HG03432 (cell line): ENCODE measurements around the gene TRAPPC1.
"Not testable (repeated sequence)": the region's sequence is repeated elsewhere in the genome, so short reads cannot be mapped to it uniquely, and the experiment has no call there.

Experiments
- ATAC-seq: cut with Tn5 transposase; IDR thresholded peaks from one replicate; pipeline ENCODE4 v1.9.1; 2021; ENCODE audit warnings: mild to moderate bottlenecking, moderate library complexity; ENCODE audit not compliant: unreplicated experiment

Gene TRAPPC1, protein sequence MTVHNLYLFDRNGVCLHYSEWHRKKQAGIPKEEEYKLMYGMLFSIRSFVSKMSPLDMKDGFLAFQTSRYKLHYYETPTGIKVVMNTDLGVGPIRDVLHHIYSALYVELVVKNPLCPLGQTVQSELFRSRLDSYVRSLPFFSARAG

DNA sequence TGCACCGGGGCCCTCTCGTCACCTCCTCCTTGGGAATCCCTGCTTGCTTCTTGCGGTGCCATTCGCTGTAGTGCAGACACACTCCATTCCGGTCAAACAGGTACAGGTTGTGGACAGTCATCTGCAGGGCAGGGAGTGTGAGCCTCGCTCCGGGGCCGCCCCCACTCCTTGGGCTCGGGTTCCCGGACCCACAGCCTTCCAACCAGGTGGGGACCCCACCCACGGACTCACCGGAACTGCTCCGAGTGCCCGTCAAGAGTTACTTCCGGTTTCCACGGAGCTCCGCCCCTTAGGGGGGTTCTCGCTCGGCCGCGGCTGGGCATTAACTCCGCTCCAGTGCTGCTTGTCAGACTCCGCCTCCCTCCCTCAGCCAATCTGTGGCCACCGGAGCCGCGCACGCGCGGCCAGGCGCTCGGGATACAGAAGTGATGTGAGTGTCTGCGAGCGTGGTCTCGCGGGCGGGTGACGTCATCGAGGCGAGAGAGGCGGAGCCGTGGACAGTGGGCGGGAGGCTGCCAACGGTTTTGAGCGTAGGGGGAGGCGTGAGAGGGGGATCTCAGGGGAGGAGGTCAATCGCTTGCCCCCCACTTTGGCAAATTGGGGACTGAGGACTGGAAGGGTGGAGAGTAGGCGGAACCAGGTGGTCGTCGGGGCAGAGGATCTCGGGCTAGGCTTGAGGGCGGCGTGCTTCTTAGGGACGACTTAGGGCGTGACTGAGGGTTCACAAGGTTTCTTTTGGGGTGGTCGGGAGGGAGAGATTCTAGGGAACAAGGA is at the start of gene TRAPPC1, which contains the start of gene CNTROB:
Gene TRAPPC1 (minus strand): TSS at position 238 of the 774 bp plus-strand sequence. CDS start 117 bp downstream, at position 121.
Gene CNTROB (plus strand): TSS at position 498 of the 774 bp plus-strand sequence. CDS start 874 bp downstream, outside the sequence.
- ATAC-seq: peak; percentile 96

DNA sequence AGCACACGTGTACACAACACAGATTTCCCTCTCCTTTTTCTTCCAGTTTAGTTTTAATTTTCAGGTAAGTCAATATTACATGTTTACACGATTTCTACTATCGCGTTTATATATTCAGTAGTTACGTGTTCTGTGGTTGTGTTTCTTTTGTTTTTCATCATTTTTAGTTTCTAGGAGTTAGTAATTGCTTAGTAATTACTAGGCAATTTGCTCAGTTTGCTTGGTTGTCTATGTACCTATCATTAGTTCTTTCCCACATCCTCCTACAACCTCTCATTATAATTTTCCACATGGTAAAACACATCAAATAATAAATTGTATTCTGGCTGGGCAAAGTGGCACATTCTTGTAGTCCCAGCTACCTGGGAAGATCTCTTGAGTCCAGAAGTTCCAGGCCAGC is 46.1 kb upstream of the TRAPPC1 start:
- no peak for ATAC-seq

DNA sequence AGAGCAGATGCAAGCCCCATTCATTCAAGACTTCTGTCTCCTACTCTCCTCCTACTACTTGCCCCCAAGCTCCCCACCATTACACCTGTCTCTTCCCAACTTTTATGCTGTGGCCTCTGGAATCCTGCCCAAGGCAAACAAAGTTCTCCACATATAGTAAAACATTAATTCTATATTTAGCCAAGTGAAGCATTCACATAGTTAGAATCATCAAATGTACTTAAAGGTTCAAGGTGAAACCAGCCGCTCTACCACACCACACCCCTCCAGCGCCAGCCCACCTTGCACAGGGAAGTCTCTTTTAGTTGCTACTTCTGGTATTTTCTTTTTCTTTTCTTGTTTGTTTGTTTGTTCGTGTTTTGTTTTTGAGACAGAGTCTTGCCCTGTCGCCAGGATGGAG is 45.3 kb upstream of the TRAPPC1 start:
- no peak for ATAC-seq

DNA sequence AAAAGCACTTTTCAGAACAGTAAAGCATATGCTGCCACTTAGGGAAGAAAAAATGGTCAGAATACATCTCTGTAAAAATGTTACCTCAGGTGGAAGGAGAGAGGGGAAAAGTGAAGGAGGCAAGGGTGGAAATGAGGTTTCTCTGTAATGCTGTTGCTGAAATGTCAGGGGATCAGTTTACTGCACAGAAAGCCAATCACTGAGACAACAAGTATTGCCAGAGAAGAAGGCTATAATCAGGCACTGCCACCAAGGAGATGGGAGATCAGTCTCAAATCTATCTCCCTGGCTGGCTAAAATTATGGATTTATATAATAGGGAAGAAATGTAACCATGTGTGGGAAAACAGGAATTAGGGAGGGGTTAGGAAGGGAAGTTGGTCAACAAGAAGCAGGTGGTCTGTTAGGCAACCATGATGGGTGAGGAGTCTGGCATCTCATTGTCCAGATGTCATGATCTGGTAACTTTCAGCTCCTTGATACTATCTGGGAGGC is 42.9 kb upstream of the TRAPPC1 start:
- ATAC-seq: no peak

DNA sequence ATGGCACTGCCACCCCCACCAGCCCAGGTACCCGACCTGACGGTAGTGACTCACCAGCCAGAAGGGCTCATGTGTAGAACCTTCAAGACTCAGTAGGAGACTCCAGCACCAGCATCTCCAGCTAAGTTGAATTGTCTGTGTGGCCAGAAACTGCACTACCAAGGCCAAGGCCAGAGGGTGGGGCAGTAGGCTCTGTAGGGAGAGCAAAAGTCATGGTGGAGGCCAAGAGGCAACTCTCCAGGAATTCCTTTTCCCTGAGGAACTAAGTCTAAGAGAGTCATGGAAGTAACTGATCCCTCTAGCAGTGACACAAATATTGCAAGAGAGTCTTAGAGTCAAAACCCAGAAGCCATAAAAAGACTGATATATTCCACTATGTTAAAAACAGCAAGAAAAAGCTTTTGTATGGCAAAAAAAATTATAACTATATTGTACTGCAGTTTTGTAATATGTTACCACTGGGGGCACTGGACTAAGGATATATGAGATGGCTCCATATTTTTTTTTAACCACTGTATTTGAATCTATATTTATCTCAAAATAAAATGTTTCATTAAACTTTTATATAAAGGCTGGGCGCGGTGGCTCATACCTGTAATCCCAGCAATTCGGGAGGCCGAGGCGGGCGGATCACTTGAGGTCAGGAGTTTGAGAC is 40.5 kb upstream of the TRAPPC1 start:
- no peak for ATAC-seq

DNA sequence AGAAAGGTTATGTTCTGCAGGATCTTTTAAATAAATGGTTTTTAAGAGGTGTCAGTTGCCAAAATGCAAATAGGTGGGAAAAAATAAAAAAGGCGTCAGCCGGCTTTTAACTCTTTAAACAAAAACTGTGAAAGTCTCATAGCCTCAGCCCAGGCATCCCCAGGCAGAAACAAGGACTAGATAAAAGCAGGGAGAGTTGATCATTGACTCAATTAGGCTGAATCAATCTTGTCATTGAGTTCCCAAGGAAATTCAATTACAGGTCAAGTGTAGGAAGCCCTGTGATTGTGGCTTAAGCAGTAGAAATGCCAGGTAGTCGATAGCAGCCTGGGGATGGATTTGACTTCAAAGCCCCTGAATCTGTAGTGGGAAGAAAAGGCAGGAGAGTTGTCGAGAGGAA is 39.9 kb upstream of the TRAPPC1 start:
- ATAC-seq: no peak

DNA sequence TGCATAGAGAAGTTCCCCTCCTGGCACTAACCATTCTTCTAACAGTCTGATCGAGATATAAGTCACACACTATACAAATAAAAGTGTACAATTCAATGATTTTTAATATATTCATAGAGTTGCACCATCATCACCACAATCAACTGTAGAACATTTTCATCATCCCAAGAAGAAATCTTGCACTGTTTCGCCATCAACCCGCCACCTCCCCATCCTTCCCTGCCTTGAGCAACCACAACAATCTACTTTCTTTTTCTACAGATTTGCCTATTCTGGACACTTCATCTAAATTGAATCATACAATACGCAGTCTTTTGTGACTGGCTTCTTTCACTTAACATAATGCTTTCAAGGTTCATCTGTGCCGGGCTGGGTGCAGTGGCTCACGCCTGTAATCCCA is 37.7 kb upstream of the TRAPPC1 start:
- ATAC-seq: no peak

DNA sequence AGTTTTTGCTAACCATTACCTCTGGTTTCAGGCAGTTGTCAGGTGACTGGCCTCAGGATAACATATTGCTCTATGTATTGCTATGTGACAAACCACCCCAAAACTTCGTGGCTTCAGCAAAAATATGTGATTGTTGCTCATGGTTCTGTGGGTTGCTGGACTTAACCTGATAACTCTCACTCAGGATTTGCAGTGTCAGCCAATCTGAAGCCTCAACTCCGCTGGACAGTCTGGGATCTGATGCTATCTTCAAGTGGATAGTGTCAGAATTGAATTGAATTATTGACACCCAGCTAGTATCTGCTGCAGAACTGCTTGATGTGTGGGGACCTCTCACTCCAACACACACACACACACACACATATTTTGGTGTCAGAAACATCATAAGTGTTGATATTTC is 36.0 kb upstream of the TRAPPC1 start:
- ATAC-seq: no peak

DNA sequence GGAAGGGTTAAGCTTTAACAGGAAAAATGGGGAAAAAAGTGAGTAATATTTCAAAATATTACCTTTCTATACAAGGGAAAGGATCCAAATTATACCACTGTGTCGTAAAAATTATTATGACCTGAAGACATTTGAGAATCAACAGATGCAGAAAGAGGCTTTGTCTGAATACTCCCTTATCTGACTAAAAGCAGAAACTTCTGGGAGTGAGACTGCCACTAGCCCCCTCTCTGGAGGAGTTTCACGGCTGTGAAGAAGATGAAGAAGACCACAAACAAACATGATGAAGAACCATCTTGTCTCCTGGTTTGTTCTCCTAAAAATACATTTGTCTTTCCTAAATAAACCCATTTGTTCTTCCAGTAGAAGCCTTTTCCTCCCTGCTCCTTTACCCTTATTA is 29.7 kb upstream of the TRAPPC1 start:
- ATAC-seq: no peak

DNA sequence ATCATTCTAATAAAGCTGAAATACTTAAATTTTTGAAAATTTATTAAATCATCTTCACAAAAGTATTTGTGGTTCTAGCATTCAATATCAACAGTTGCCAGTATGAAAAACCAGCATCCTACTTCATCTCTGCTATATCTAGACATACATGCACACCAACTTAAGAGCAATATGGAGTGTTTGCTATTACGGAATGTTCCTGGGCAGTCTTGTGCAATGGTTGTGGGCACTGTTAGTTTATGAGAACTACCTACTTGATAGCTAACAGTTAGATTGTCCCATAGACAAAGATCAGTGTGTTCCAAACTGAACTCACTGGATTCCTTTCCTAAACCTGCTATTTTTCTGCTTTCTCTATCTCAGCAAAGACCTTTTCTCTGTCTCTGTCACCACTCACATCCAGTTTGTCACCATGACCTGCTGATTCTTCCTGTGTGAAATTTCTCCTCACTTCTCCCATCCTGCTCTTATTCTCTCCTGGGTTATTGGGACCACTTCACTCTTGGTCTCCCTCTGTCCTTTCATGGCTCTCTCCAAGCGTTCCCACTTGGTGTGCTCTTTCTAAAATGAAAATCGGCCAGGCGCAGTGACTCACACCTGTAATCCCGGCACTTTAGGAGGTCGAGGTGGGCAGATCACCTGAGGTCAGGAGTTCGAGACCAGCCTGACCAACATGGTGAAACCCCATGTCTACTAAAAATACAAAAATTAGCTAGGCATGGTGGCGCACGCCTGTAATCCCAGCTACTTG is 27.9 kb upstream of the TRAPPC1 start:
- ATAC-seq: no peak

DNA sequence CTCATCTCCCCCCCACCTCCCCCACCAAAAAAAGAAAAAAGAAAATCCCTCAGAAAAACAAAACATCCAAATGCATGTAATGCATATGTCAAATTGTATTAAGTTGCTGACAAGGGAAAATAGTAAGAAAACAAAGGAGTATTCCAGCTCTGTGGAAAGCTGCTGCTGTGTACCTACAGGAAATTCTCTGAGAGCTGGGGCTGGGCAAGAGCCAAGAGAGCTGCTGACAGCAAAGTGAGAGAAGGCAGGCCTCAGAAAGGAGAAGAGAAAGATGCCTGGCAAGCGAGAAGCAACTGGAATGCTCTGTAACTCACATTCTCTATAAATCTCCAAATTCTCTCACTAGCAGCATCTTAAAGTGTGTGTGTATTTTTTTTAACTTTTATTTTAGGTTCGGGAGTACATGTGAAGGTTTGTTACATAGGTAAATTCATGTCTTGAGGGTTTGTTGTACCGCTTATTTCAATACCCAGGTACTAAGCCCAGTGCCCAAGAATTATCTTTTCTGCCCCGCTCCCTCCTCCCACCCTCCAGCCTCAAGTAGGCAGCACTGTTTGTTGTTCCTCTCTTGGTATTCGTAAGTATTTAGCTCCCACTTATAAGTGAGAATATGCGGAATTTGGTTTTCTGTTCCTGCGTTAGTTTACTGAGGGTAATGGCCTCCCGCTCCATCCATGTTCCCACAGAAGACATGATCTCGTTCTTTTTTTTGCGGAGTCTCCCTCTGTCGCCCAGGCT is 24.7 kb upstream of the TRAPPC1 start:
- ATAC-seq: no peak

DNA sequence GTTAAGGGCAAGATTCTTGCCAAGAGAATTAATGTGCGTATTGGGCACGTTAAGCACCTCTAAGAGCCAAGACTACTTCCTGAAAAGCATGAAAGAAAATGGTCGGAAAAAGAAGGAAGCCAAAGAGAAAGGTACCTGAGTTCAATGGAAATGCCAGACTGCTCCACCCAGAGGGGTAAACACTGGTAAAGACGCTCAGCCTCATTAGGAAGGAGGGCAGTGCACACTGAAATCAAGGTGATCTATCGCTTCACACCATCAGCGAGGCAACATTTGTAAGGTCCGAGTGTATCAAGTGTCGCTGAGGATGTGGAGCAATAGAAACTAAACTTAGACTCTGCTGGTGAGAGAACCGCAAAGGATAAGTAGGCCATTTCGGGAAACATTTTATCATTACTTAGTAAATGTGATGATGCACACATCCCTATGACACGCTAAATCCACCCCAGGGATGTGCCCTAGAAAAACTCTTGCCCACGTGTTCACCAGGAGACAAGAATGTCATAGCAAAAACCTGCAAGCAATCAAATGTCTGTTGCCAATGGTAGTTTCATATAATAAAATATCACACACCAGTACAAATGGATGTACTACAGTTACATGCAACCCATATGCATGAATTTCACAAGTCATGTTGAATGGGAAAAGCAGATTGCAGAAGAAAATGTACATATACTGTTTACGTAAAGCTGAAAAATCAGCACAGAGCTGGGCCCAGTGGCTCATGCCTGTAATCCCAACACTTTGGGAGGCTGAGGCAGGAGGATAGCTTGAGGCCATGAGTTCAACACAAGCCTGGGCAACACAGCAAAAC is 23.9 kb upstream of the TRAPPC1 start:
- ATAC-seq: no peak

DNA sequence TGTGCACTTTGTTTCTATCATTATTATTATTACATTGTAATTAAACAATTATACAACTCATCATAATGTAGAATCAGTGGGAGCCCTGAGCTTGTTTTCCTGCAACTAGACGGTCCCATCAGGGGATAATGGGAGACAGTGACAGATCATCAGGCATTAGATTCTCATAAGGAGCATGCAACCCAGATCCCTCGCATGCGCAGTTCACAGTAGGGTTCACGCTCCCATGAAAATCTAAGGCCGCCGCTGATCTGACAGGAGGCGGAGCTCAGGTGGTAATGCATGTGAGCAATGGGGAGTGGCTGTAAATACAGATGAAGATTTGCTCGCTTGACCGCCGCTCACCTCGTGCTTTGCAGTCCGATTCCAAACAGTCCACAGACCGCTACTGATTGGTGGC is 21.5 kb upstream of the TRAPPC1 start:
- not testable (repeated sequence) for ATAC-seq

DNA sequence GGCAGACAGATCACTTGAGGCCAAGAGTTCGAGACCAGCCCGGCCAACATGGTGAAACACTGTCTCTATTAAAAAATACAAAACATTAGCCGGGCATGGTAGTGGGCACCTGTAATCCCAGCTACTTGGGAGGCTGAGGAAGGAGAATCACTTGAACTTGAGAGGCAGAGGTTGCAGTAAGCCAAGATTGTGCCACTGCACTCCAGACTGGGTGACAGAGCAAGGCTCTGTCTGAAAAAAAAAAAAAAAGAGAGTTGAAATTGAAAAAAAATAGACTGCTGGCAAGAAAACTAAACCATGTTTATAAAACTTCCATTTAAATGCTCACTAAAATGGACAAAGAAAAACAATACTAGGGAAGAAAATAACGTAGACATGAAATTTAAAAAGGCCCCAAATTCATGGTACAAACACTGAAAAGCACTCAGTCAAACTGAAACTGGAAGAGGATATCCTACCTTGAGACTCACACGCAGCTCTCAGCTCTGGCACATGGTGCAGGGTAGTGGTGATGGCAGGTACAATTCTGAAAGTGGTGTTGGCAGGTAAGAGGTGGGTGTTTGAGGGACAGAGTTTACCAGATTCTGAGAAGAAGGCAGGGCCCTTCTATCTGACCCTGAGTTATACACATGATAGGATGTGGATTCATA is 19.5 kb upstream of the TRAPPC1 start:
- ATAC-seq: no peak

DNA sequence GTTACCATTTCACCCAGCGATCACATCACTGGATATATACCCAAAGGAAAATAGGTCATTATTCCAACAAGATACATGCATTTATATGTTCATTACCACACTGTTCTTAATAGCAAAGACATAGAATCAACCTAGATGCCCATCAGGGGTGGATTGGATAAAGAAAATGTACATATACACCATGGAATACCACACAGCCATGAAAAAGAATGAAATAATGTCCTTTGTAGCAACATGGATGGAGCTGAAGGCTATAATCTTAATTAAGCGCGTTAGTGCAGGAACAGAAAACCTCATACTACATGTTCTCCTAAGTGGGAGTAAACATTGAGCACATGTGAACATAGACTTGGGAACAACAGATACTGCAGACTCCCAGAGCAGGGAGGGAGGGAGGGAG is 18.8 kb upstream of the TRAPPC1 start:
- no peak for ATAC-seq

DNA sequence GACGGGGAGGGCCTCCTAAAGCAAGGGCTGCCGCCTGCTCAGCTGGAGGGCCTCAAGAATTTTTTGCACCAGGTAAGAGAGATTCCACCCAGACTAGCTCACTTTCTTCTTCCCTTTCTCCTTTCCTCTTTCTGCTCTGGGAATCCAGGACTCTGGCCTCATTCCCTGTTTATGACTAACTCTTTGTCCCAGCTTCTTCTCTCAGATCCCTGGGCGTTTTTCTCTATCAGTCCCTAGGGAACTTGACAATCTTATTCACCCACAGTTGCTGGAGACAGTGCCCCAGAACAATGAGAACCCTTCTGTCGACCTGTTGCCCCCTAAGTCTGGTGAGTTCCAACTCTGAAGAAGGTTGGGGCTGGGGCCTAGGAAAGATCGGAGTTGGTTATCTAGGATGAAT is 15.9 kb upstream of the TRAPPC1 start:
- no peak for ATAC-seq

DNA sequence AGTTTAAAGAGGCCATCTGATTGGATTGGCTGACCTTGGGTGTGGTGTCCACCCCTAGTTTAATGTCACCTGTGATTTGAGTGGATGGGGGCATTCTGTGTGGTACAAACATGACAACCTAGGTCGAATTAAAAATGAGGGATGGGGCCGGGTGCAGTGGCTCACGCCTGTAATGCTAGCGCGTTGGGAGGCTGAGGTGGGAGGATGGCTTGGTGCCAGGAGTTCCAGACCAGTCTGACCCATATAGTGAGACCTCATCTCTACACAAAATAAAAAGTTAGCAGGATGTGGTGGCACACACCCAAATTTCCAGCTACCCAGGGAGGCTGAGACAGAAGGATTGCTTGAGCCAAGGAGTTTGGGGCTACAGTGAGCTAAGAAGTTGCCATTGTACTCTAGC is 14.7 kb upstream of the TRAPPC1 start:
- no peak for ATAC-seq

DNA sequence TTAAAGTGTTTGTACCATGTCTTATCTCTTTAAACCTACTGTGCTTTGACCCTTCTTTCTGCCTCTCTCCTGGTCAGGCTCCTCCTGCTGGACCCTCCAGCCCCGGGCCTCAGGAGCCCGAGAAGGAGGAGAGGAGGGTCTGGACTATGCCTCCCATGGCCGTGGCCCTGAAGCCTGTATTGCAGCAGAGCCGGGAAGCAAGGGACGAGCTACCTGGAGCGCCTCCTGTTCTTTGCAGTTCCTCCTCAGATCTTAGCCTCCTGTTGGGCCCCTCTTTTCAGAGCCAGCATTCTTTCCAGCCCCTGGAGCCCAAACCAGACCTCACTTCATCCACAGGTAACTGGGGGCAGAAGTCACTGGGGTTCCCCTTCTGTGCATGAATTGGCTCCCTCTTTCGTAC is 13.9 kb upstream of the TRAPPC1 start:
- ATAC-seq: no peak

DNA sequence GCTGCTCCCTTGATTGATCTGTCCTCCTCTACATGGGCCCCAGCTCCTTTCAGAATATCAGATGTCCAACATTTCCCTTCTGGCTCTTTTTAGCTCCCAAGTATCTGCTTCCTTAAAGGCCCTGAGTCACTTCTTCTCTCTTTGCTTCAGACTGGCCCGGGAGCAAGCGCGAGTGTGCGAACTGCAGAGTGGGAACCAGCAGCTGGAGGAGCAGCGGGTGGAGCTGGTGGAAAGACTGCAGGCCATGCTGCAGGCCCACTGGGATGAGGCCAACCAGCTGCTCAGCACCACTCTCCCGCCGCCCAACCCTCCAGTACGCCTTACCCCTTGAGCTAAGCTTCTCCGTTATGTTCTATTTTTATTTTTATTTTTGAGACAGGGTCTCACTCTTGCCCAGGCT is 12.6 kb upstream of the TRAPPC1 start:
- no peak for ATAC-seq
